ENCODE measurements around the gene CCDC33.

DNA sequence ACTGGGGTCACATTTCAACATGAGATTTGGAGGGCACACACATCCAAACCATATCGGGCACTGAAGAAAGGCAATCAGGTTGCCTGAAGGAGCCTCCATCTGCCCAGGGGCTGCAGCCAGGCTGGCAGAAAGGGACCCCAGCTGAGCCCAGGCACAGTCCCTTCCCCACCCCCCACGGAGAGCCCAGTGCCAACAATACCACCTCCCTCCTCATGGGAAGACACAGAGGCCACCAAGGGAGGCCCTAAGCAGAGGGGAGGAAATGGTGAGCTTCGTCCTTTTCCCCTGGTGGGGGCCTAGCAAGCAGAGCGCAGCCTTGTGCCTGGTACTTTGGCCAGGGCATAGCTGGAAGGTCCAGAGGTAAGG is 30.6 kb upstream of the CCDC33 start:
- TF ChIP-seq POLR2A (IDR thresholded peaks at IDR 0.05), result no peak
- TF ChIP-seq, protein P1, sequence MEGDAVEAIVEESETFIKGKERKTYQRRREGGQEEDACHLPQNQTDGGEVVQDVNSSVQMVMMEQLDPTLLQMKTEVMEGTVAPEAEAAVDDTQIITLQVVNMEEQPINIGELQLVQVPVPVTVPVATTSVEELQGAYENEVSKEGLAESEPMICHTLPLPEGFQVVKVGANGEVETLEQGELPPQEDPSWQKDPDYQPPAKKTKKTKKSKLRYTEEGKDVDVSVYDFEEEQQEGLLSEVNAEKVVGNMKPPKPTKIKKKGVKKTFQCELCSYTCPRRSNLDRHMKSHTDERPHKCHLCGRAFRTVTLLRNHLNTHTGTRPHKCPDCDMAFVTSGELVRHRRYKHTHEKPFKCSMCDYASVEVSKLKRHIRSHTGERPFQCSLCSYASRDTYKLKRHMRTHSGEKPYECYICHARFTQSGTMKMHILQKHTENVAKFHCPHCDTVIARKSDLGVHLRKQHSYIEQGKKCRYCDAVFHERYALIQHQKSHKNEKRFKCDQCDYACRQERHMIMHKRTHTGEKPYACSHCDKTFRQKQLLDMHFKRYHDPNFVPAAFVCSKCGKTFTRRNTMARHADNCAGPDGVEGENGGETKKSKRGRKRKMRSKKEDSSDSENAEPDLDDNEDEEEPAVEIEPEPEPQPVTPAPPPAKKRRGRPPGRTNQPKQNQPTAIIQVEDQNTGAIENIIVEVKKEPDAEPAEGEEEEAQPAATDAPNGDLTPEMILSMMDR (IDR thresholded peaks at IDR 0.05), result no peak
